ENCODE measurements around the gene NUP62. TPM values are rescaled to one million over a fixed set of nuclear protein-coding genes. Genes with fewer than 3 reads are reported as not detected.

NUP62 gene
- total RNA-seq, 1 experiment from 2014 or later = 54.6 TPM

- ChIA-PET CTCF (no interaction called here), POLR2A (no interaction called here)
- DNase-seq (ENCODE audit: low read depth, low spot score) = no peak
- no peak overlapping the region for H3K27ac ChIP-seq (ENCODE audit: low read length)
- no peaks in the 10 kb centered on the region for H3K9me3 ChIP-seq (ENCODE audit: control insufficient read depth, insufficient read depth, low read depth, low read length)
- BruUV-seq (replicated peaks) = no TSS peak
- no peaks in the 10 kb centered on the region for H3K27me3 ChIP-seq (ENCODE audit: control insufficient read depth, insufficient read depth, low read length)
- TF ChIP-seq, protein P1, sequence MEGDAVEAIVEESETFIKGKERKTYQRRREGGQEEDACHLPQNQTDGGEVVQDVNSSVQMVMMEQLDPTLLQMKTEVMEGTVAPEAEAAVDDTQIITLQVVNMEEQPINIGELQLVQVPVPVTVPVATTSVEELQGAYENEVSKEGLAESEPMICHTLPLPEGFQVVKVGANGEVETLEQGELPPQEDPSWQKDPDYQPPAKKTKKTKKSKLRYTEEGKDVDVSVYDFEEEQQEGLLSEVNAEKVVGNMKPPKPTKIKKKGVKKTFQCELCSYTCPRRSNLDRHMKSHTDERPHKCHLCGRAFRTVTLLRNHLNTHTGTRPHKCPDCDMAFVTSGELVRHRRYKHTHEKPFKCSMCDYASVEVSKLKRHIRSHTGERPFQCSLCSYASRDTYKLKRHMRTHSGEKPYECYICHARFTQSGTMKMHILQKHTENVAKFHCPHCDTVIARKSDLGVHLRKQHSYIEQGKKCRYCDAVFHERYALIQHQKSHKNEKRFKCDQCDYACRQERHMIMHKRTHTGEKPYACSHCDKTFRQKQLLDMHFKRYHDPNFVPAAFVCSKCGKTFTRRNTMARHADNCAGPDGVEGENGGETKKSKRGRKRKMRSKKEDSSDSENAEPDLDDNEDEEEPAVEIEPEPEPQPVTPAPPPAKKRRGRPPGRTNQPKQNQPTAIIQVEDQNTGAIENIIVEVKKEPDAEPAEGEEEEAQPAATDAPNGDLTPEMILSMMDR (IDR thresholded peaks at IDR 0.05) = no peak
- TF ChIP-seq REST (IDR thresholded peaks at IDR 0.05; ENCODE audit: insufficient read depth in 1 of 2, low read depth in 2 of 2, low read length in 1 of 2) (no peak), POLR2AphosphoS5 (IDR thresholded peaks at IDR 0.05; ENCODE audit: low read depth, low read length) (no peak), SIN3A (IDR thresholded peaks at IDR 0.05; ENCODE audit: borderline replicate concordance, insufficient read depth, low read depth, low read length) (no peak), TCF7L2 (IDR thresholded peaks at IDR 0.05; ENCODE audit: low read depth, low read length) (no peak)
- H3K36me3 ChIP-seq (ENCODE audit: control insufficient read depth, insufficient read depth, low read length) = no peaks in the 10 kb centered on the region; the same call in 1 of the 2 replicates
- intact Hi-C loops (cut with micrococcal nuclease; ENCODE audit: unreplicated experiment) (no loop called here), in situ Hi-C loops (cut with HindIII; ENCODE audit: low pct_unique_long_range_greater_than_20kb, low sequenced_read_pairs) (no loop called here)
- no peak overlapping the region for H3K4me3 ChIP-seq (ENCODE audit: low read depth in 2 of 2, low read length in 2 of 2)
- H3K4me1 ChIP-seq (ENCODE audit: control insufficient read depth, insufficient read depth, low read length) = no peaks in the 10 kb centered on the region
- ATAC-seq = no peak
Measured at GRCh38 chr19:49907745-49908446, 21.4 kb downstream of the NUP62 start.

DNA sequence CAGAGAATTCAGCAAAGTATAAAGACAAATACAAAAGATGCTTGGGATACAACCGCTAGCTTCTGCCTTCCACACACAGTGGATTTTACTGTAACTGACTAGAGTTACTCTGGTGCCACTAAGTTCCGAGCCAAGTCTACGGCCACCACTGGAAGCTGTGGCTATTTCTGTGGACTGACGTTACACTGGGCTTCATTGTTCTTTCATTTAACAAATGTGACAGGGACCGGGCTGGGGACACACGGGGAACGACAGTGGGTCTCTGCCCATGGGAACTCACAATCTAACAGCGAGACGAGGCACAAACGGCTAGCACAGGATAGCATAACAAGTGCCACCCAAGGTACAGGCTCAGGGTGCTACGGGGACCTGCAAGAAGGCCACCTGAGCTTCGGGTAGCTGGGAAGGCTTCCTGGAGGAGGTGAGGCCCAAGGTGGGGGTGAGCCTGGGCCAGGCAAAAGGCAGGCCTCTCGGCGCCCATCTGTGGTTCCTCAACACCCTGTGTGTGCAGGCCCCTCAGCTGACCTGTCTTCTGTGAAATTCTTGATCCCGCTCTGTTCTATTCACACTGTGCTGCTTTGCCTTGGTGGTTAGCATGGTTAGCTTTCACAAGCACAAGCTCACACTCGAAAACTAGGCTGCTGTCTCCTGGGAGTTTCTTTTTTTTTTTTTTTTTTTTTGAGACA is 22.3 kb downstream of the NUP62 start:
- Histone ChIP-seq H3K27ac (ENCODE audit: low read length) (no peak overlapping the region), H3K27me3 (ENCODE audit: control insufficient read depth, insufficient read depth, low read length) (no peaks in the 10 kb centered on the region), H3K4me3 (ENCODE audit: low read depth in 2 of 2, low read length in 2 of 2) (no peak overlapping the region), H3K4me1 (ENCODE audit: control insufficient read depth, insufficient read depth, low read length) (no peaks in the 10 kb centered on the region), H3K9me3 (ENCODE audit: control insufficient read depth, insufficient read depth, low read depth, low read length) (no peaks in the 10 kb centered on the region), H3K36me3 (ENCODE audit: control insufficient read depth, insufficient read depth, low read length) (no peaks in the 10 kb centered on the region; the same call in 1 of the 2 replicates)
- BruUV-seq (replicated peaks) = TSS peak; percentile 84
- ChIA-PET CTCF (no interaction called here), POLR2A (interaction anchor here (0.6 kb wide), 1 partner anchor 32 kb away, joined by 6 read pairs; no protein-coding TSS in a partner anchor)
- intact Hi-C loops (cut with micrococcal nuclease; ENCODE audit: unreplicated experiment) = no loop called here
- in situ Hi-C loops (cut with HindIII; ENCODE audit: low pct_unique_long_range_greater_than_20kb, low sequenced_read_pairs) = no loop called here
- TF ChIP-seq TCF7L2 (IDR thresholded peaks at IDR 0.05; ENCODE audit: low read depth, low read length) (no peak), REST (IDR thresholded peaks at IDR 0.05; ENCODE audit: insufficient read depth in 1 of 2, low read depth in 2 of 2, low read length in 1 of 2) (no peak), POLR2AphosphoS5 (IDR thresholded peaks at IDR 0.05; ENCODE audit: low read depth, low read length) (no peak), SIN3A (IDR thresholded peaks at IDR 0.05; ENCODE audit: borderline replicate concordance, insufficient read depth, low read depth, low read length) (no peak)
- TF ChIP-seq, protein P1 (IDR thresholded peaks at IDR 0.05) = no peak
- no peak for ATAC-seq
- DNase-seq (ENCODE audit: low read depth, low spot score) = no peak

Data from Panc1 (cell line).